Measurements from ENCODE around the gene CCDC8.
"Not testable (repeated sequence)": the region's sequence is repeated elsewhere in the genome, so short reads cannot be mapped to it uniquely, and the experiment has no call there.

The CCDC8 gene

DNA sequence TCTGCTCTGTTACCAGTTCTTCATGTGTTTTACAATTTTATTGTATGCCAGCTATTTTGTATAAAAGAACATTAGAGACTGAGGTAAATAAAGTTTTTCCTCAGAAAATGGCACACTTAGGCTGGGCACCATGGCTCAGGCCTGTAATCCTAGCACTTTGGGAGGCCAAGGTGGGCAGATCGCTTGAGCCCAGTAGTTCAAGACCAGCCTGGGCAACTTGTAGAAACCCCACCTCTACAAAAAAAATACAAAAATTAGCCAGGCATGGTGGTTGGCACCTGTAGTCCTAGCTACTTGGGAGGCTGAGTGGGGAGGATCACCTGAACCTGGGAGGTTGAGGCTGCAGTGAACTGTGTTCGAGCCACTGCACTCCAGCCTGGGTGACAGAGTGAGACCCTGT is 32.0 kb downstream of the CCDC8 start:
- DNase-seq, result no peak

DNA sequence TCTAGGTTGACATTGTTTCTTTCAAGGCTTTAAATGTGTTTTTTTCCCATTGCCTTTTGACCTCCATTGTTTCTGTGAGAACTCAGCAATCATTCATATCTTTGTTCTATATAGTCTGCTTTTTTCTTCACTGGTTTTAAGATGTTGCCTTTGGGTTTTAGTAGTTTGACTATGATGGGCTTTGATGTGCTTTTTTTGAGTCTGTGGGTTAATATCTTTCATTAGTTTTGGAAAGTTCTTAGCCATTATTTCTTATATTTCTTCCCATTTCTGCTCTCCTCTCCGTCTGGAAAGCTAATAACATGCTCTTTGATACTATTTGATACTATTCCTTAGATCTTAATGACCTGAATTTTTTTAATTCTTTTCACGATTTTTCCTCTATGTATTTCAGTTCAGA is 32.7 kb downstream of the CCDC8 start:
- no peak for DNase-seq

DNA sequence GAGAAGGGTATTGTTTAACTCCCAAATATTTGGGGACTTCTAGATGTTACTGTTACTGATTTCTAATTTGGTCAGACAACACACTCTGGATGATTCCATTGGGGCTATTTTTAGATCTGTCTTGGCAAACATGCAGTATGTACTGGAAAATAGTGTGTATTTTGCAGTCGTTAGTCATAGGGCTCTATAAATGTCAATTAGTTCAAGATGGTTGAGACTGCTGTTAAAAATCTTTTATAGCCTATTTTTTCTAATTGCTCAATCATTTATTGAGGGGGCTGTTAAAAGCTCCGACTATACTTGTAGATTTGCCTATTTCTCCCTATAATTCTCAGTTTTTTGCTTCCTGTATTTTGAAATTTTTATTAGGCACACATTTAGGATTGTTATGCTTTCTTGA is 35.1 kb downstream of the CCDC8 start:
- DNase-seq, result no peak

DNA sequence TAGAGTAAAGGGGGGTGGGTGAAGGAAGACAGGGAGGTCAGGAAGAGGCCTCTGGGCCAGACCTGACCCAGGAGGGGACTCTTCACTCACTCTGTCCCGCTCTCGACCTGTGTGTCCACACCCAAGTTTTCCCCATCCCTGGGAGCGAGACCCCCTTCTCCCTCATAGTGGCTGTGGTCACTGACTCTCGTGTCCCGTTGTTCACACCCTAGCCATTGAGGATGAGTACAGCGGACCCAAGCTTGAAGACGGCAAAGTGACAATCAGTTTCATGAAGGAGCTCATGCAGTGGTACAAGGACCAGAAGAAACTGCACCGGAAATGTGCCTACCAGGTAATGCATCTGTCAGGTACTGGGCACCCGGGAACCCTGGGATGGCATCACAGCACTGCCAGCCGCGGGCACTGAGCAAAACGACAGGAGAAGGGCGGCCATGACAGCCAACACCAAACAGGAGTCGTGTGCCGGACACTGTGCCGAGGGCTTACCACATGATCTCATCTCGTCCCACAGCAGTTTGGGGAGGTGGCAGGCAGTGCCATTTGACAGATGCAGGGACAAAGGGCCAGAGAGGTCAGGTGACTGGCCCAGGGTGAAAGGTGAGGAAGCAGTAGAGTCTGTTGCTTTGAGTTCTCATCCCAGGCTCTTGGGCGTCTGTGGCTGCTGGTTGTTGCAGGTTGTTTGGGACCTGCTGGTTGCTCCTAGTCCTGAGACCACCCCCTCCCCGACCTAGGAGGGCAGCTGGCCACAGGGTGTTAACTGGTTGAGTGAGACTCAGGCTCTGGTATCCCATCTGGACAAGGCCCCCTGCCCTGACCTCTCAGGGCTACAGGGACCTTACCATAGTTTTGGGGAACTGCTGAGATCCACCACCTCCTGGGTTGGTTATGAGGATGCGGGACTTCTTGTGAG is 36.9 kb downstream of the CCDC8 start:
- no peak for DNase-seq

DNA sequence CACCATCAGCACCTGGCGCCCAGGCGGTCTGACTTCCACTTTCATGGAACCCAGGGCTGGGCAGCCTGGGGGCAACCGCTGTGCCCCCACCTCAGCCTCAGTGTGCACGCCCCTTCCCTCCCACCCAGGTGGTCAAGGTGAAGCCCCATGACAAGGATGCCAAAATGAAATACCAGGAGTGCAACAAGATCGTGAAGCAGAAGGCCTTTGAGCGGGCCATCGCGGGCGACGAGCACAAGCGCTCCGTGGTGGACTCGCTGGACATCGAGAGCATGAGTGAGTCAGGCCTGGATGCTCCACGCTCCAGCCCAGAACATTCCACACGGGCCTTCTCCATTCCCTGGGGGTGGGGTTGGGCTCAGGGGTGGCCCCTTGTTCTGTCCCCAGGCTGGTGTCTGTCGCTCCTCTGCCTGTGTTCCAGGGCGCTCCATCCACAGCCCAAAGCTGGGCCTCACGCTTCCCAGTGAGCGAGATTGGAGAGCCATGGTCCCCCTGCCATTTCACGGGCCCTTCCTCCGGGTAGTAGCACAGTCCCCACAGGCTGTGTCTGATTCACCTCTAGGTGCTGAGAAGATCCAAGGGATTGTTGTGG is 37.8 kb downstream of the CCDC8 start:
- not testable (repeated sequence) for DNase-seq

DNA sequence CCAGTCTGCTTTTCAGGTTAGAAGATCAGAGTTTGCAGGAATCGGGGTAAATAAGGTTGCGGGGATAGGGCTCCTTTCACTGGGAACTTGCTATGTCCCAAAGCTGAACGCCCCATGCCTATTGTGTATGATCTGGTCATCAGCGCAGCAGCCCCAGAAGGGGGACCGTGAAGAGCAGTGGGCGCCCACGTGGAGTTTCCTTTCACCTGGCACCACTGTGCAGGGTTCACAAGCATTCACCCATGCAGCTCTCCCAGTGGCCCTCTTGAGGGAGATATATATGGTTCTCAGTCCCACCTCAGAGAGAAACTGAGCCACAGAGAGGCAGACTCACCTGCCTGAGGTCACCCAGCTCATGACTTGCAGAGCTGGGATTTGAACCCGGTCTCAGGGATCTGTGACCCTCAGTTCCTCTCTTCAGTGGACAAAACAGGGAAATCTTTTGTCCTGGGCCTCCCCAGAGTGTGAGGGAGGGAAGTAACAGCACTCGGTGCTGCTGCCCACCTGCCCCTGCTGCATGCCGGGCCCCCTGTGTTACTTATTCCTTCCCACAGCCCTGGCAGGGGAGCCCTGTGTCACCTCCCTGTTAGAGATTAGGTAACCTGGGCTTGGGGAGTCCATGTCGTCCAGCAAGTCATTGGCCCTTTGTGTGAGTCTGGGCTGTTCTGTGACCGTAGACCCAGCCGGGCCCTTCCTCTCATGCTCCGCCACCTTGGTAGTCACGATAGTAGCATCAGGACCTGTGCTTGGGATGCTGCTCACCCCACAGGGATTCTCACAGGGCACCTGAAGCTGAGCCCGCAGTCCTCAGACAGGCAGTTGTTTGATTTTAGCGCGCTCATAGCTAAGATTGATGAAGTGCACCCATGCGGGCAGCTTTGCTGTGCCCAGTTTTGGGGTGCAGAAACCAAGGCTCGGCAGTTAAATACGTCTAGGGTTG is 38.6 kb downstream of the CCDC8 start:
- no peak for DNase-seq

DNA sequence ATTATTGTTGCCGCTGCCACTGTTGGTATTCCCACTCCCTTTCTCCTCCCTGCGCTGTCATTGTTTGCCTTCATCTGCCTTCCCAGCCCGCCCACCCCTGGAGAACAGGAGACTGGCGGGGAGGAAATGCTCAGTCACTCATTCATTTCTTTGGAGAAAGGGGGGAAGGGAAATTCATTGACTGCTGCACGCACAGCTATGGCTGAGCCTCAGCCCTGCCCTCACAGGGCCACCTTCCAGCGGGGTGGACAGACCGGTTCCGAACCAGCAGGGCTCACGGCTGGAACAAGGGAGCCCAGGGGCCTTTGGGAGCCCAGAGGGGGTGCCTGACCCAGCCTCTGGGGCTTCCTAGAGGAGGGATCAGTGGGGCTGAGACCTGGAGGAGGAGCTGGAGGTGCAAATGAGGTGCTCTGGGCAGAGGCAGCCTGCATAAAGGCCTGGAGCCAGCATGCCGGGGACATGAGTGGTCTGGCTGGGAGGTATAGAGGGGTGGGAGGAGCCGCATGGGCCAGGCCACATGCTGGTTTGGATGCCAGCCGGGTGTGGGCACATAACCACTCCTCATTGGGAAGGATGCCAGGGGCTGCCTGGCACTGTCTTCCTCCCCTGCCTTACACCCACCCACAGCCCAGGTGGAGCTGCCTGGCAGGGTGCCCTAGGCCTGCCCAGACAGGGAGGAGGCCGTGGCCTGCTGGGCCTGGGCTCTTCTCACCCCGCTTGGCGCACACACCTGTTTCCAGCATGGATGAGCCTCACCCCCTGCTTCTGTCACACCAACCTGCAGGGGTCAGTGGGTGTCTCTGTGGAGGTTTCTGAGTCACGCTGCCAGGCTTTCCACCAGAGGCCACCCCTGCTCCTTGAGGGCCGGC is 39.6 kb downstream of the CCDC8 start:
- no peak for DNase-seq

DNA sequence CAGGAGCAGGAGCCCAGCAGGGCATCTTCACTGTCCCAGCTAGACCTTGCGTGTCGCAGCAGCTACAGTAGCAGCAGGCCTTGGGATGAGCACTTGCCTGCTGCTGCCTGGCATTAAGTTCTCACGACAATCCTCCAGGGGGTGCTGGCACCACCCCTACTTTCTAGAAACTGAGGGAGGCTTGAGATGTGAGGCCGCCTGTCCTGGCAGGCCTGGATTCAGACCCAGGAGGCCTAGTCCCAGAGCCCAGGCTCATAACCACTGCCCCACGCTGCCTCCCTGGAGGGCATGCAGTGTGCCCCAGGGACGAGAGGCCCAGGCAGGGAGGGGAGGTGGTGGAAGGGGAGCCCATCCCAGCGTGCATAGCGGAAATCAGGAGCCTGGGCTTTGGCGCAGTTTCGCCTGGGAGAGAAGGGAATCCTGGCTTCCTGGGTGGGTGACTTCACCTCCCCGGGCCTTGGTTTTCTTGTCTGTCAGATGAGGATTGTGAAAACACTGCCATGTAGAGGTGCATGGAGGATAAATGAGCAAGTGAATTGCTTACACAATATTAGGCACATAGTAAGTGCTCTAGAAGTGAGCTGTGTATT is 40.4 kb downstream of the CCDC8 start:
- no peak for DNase-seq

DNA sequence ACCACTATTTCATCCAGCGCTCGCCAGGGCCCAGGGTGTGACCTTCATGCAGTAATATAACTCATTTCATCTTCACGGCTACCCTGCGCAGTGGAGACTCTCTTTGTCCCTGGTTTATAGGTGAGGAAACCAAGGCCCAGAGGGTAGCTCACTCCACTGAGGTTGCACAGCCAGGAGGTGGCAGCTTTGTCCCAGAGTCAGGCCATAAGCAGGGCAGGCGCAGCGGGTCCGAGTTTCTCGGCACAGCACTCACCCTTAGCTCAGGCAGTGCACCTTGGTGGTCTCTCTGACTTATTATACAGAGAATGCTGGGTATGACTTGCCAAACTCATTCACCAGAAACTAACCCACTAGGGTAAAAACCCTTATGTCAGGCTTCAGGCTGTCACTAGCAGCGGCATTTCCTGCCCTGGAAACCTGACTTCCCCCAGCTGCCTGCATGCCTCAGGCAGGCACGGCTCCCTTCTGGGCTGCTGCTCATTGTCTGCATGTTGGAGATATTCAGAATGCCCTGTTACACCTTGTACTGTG is 41.9 kb downstream of the CCDC8 start:
- DNase-seq, result no peak

DNA sequence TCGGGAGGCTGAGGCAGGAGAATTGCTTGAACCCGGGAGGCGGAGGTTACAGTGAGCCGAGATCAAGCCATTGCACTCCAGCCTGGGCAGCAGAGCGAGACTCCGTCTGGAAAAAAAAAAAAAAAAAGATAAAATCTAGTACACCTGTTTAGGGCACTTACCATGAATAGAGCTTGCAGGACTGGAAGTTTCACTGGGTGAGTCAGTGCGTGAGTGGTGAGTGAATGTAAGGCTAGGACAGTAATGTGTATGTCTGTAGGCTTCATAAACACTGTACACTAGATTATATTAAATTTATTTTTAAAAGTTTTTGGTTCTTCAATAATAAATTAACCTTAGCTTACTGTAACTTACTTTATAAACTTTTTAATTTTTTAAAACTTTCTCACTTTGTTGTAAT is 43.5 kb downstream of the CCDC8 start:
- no peak for DNase-seq

DNA sequence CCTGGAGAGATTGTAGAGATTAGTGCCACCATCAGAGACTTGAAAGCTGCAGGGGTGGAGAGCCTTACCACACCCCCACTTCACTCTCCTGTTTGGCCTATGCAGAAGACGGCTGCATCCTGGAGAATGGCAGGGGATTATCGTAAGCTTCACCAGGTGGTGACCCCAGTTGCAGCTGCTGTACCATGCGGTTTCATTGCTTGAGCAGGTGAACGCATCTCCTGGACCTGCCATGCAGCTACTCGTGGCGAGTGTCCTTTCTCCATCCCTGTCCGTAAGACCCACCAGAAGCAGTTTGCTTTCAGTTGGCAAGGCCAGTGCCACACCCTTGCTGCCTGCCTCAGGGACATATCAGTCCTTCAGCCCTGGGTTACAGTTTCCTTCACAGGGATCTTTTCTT is 45.2 kb downstream of the CCDC8 start:
- DNase-seq, result no peak

DNA sequence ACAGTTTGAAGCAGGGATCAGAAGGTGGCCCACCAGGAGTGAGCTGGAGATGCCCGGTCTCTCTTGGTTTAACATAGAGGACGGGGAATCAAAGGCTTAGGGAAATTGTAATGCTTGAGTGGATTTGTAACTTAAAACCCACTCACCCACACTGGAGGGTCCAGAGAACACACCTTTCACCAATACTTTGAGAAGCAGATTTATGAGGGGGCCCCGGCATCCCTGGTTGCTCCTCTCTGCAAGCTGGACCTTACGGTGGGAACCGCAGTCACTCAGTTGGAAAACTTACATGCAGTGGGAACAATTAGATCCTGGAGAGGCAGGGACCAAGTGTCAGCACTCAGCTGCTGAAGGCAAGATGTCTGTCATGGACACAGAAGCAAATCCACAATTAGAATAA is 45.9 kb downstream of the CCDC8 start:
- no peak for DNase-seq

DNA sequence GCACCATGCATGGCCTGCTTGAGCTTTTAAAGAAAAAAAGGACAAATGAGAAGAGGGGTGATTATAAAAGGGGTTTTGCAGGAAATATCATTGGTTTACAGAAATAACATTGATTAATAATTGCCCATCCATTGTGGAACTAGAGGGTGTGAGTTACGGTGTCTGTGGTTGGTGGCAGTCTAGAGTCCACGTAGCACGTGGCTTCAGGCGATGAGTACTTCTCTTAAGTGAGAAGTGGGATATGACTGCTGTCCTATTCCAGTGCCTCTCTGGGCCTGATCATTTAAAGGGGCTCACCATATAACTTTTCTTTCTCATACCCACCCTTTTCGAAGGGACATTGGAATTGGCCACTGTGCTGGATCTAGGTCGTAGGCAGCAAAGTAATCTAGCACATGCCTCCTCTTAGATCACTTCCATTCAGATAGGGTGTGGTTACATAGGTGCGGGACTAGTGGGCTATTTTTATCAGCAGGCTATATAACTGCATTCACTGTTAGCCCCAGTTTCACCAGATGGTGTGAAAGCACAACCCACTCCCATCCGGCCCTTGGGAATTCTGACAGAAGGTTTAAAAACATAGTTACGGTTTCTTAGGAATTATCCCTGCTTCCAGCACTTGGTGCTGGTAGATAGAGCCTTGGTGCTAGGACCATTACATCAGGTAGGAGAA is 46.6 kb downstream of the CCDC8 start:
- DNase-seq, result no peak

DNA sequence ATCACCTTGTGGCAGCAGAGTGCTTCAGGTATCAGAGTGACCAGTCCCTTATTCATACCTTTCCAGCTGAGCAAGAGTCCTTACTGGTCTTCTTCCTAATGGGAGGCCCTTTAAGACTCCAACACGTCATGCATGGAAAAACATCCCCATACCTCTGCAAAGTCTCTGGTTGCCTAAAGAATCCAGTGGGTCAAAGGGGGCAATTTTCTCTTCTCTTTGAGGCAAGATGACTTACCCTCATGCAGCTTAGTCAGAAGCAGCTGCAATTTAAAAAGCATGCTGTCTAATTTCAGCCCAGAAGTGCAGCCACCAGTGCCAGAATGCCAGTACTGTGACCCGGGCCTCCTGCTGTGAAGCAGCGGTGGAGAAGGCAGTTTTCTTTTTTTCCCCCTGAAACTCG is 47.8 kb downstream of the CCDC8 start:
- no peak for DNase-seq

DNA sequence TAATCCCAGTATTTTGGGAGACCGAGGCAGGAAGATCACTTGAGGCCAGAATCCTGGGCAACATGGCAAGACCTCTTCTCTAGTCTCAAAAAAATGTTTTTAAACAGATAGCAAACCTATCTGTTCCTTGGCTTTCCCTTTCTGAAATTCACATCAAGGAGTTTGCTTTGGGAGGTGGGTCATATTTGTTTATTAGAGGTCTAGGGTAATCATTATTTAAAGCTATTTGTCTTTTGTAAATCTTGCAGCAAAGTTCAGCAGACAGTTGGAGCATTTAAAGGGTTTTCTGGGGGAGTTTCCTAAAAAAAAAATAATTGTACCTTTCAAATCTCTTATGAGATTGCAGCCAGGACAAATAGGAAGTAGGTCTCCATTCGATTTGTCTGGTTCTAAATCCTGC is 49.0 kb downstream of the CCDC8 start:
- no peak for DNase-seq

DNA sequence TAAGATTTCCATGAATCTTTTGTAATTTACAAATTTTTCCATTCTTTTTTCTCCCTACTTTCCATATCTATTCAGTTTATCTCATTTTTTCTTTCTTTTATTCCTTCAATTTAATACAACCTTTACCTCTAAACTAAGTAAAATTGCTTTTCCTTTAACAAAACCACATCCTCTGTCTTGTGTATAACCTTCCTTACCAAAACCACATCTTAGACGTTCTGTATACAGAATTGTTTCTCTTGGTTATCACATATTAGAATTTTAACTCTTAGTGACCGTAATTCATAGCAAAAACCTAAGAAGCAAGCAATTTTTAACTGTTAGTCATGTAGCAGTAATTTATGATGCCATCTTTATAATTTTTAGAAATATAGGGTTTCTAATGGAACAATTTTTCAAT is 51.4 kb downstream of the CCDC8 start:
- no peak for DNase-seq
